Measurements from ENCODE around the gene PDK2. TPM values are rescaled to one million over a fixed set of nuclear protein-coding genes. Genes with fewer than 3 reads are reported as not detected.

The PDK2 gene
- total and polyA plus RNA-seq, 9 of the 15 experiments (the other 6 are each of a cell fraction or from before 2014, with no cell fraction given): 0.03 to 2.5 (median 1.4) TPM

GRCh38 chr17:50051082-50051576 is 44.0 kb upstream of the PDK2 start (continued):
- TF ChIP-seq HMGXB4 (CRISPR knock-in tag; IDR thresholded peaks at IDR 0.05): no peak
- TF ChIP-seq MBD1 (CRISPR knock-in tag; IDR thresholded peaks at IDR 0.05): no peak
- peak; percentile 74; the same call in 1 of the 2 replicates for TF ChIP-seq EHMT2 (IDR thresholded peaks at IDR 0.05)
- TF ChIP-seq FOXP4 (CRISPR knock-in tag; IDR thresholded peaks at IDR 0.05; ENCODE audit: borderline replicate concordance): no peak
- TF ChIP-seq ZNF174 (CRISPR knock-in tag; IDR thresholded peaks at IDR 0.05): no peak
- TF ChIP-seq YY1 (IDR thresholded peaks at IDR 0.05; ENCODE audit: borderline replicate concordance in 1 of 3, control insufficient read depth in 1 of 3, extremely low read depth in 1 of 3, insufficient read depth in 3 of 3, insufficient read length in 1 of 3, insufficient replicate concordance in 2 of 3, low read depth in 1 of 3, low read length in 2 of 3): peak in 1 of 3 experiments; percentile 12
- TF ChIP-seq L3MBTL2 (IDR thresholded peaks at IDR 0.05): peak; percentile 86
- TF ChIP-seq SRSF3 (IDR thresholded peaks at IDR 0.05; ENCODE audit: insufficient read depth, low read length): no peak
- 0 out of 2 replicates have a peak, but pooled peaks have one; percentile 35 for TF ChIP-seq MYNN (IDR thresholded peaks at IDR 0.05)
- TF ChIP-seq MYNN (CRISPR knock-in tag; IDR thresholded peaks at IDR 0.05): no peak
- 0 out of 2 replicates have a peak, but pooled peaks have one; percentile 48 for TF ChIP-seq SMARCC2 (IDR thresholded peaks at IDR 0.05; ENCODE audit: low read depth)
- no peak for TF ChIP-seq EWSR1 (IDR thresholded peaks at IDR 0.05; ENCODE audit: borderline replicate concordance, low read depth, partially characterized antibody)
- TF ChIP-seq ILK (tag; IDR thresholded peaks at IDR 0.05; ENCODE audit: borderline replicate concordance, low read depth): no peak
- TF ChIP-seq PYGO2 (tag; IDR thresholded peaks at IDR 0.05): no peak
- no peak for TF ChIP-seq E2F8 (IDR thresholded peaks at IDR 0.05; ENCODE audit: low read depth, partially characterized antibody)
- no peak for TF ChIP-seq SIX5 (IDR thresholded peaks at IDR 0.05; ENCODE audit: borderline replicate concordance in 1 of 2, insufficient read depth in 1 of 2, low read depth in 1 of 2, low read length in 2 of 2)
- TF ChIP-seq ZNF41 (CRISPR knock-in tag; conservative IDR thresholded peaks at IDR 0.05): no peak

Measured in K562 (cell line).